ENCODE results near the gene ZDHHC8. TPM values are rescaled to one million over a fixed set of nuclear protein-coding genes. Genes with fewer than 3 reads are reported as not detected.

Gene ZDHHC8
- total and polyA plus RNA-seq, 10 of the 15 experiments (the other 5 are each of a cell fraction or from before 2014, with no cell fraction given), result 0.03 to 46.3 (median 5.3) TPM

GRCh38 chr22:20093418-20094196 is 38.0 kb upstream of the ZDHHC8 start:
- TF ChIP-seq ZSCAN29 (IDR thresholded peaks at IDR 0.05) (no peak), SIX5 (IDR thresholded peaks at IDR 0.05; ENCODE audit: low read depth, low read length, severe bottlenecking) (no peak), ZNF687 (IDR thresholded peaks at IDR 0.05) (no peak), RAD21 (IDR thresholded peaks at IDR 0.05; ENCODE audit: insufficient read depth, low read depth, low read length) (no peak), MTA2 (IDR thresholded peaks at IDR 0.05; ENCODE audit: low read depth) (no peak), HSF1 (IDR thresholded peaks at IDR 0.05; ENCODE audit: low read depth, low read length) (no peak), RB1 (IDR thresholded peaks at IDR 0.05; ENCODE audit: borderline replicate concordance) (no peak), TCF12 (IDR thresholded peaks at IDR 0.05; ENCODE audit: low read depth, low read length) (no peak), E4F1 (IDR thresholded peaks at IDR 0.05; ENCODE audit: borderline replicate concordance, partially characterized antibody) (no peak), NR2C2 (IDR thresholded peaks at IDR 0.05; ENCODE audit: borderline replicate concordance, control insufficient read depth, insufficient read length, low read depth) (no peak), SMARCA5 (IDR thresholded peaks at IDR 0.05) (no peak), SMC3 (IDR thresholded peaks at IDR 0.05; ENCODE audit: borderline replicate concordance, low read length) (no peak)
- in situ Hi-C loops (cut with MboI) (no loop called here), intact Hi-C loops (cut with micrococcal nuclease; ENCODE audit: unreplicated experiment) (no loop called here)
- no peaks in the 10 kb centered on the region for H3K79me2 ChIP-seq (ENCODE audit: control insufficient read depth, insufficient read depth, low read length)
- ATAC-seq (no peak), DNase-seq (ENCODE audit: low read depth, low spot score) (no peak), FAIRE-seq (no peak)
- no peak overlapping the region for H3K9ac ChIP-seq (ENCODE audit: control insufficient read depth, insufficient read depth, low read length)
- H3K4me1 ChIP-seq (ENCODE audit: control insufficient read depth, insufficient read depth, low read length), result no peaks in the 10 kb centered on the region
- H3K36me3 ChIP-seq (ENCODE audit: control insufficient read depth in 2 of 2, insufficient read depth in 2 of 2, low read length in 1 of 2), result peaks cover 33 to 38% of the 10 kb centered on the region in 2 experiments
- RAD21 ChIA-PET (ENCODE audit: unreplicated experiment), result no interaction called here
- SMC1A ChIA-PET (ENCODE audit: uncharacterized antibody, unreplicated experiment), result no interaction called here
- 89% methylated on average over 13 of the region's 13 CpGs for WGBS (ENCODE audit: insufficient coverage, insufficient replicate concordance, low lambda C conversion rate, missing lambda C conversion rate)
- no TSS peak for BruUV-seq (replicated peaks)
- no peak overlapping the region for H3K27ac ChIP-seq (ENCODE audit: control insufficient read depth, insufficient read depth)
- H3K27me3 ChIP-seq (replicated peaks in 1 of 2; ENCODE audit: control insufficient read depth in 2 of 2, insufficient read depth in 2 of 2, low read length in 1 of 2), result no peaks in the 10 kb centered on the region
- POLR2A ChIA-PET, result no interaction called here
- CTCF ChIA-PET, result no interaction called here
- H3K9me3 ChIP-seq (replicated peaks; ENCODE audit: control insufficient read depth, insufficient read depth, low read length), result no peaks in the 10 kb centered on the region
- no peak overlapping the region for H3K4me3 ChIP-seq
- no peak overlapping the region for H2AFZ ChIP-seq (ENCODE audit: control insufficient read depth, low read depth, low read length)
- H4K20me1 ChIP-seq (ENCODE audit: control insufficient read depth, insufficient read depth), result no peaks in the 10 kb centered on the region
- no peak overlapping the region for H3K4me2 ChIP-seq (ENCODE audit: control insufficient read depth, insufficient read depth)

Data from GM12878 (cell line).